ENCODE measurements around the gene CHMP3. TPM values are rescaled to one million over a fixed set of nuclear protein-coding genes. Genes with fewer than 3 reads are reported as not detected.

CHMP3 gene
- total and polyA plus RNA-seq, 2 of the 8 experiments (the other 6 are each of a cell fraction or from before 2014, with no cell fraction given), result 11.7 to 21.9 TPM

GRCh38 chr2:86522711-86523110 lies 40.5 kb downstream of the CHMP3 start (continued):
- TF ChIP-seq EGR1 (IDR thresholded peaks at IDR 0.05; ENCODE audit: borderline replicate concordance, low read depth, low read length), result no peak
- TF ChIP-seq RBBP5 (IDR thresholded peaks at IDR 0.05; ENCODE audit: borderline replicate concordance, low read depth, low read length), result no peak
- no peak for TF ChIP-seq RFX5 (IDR thresholded peaks at IDR 0.05; ENCODE audit: borderline replicate concordance, low read depth, low read length)
- no peak for TF ChIP-seq CTCF (IDR thresholded peaks at IDR 0.05; ENCODE audit: control extremely low read depth in 1 of 3, insufficient read depth in 1 of 3, low read depth in 1 of 3, low read length in 3 of 3)

Data from H1 (cell line).